Mucosa of rectum (tissue), 2 donors: Measurements from ENCODE around the gene FAM8A1.

Experiments
- H3K27ac ChIP-seq, 2 donors: one replicate each; pipeline ENCODE4 v1.7.0; 2013; ENCODE audit warnings: inconsistent platforms in 2 of 2, low read depth in 2 of 2, low read length in 2 of 2
- H3K27me3 ChIP-seq, 2 donors: one replicate each; pipeline ENCODE4 v1.7.0; 2013; ENCODE audit warnings: low read length in 2 of 2; ENCODE audit not compliant: control insufficient read depth in 2 of 2, insufficient read depth in 2 of 2
- H3K36me3 ChIP-seq, 2 donors: one replicate each; pipeline ENCODE4 v1.7.0; 2013; ENCODE audit warnings: low read length in 2 of 2; ENCODE audit not compliant: control insufficient read depth in 2 of 2, insufficient read depth in 2 of 2
- H3K4me1 ChIP-seq, 2 donors: one replicate each; pipeline ENCODE4 v1.7.0; 2013; ENCODE audit warnings: low read length in 2 of 2, mild to moderate bottlenecking in 1 of 2; ENCODE audit not compliant: control insufficient read depth in 2 of 2, insufficient read depth in 2 of 2
- H3K4me3 ChIP-seq, 2 donors: one replicate each; pipeline ENCODE4 v1.7.0; 2013; ENCODE audit warnings: low read length in 2 of 2
- H3K9ac ChIP-seq, 2 donors: one replicate each; pipeline ENCODE4 v1.7.0; 2013; ENCODE audit warnings: low read length in 2 of 2, low read depth in 1 of 2, mild to moderate bottlenecking in 1 of 2
- H3K9me3 ChIP-seq, 2 donors: one replicate each; pipeline ENCODE4 v1.7.0; 2013; ENCODE audit warnings: low read length in 2 of 2; ENCODE audit not compliant: control insufficient read depth in 2 of 2
- donor health status: healthy.
- donor health status: Normal muscosa, but diverticular disease.

FAM8A1 gene

GRCh38 chr6:17628873-17629272, 28.8 kb downstream of the FAM8A1 start:
- Histone ChIP-seq H3K4me1 (peaks cover 0 to 6% of the 10 kb centered on the region in 2 donors), H3K4me3 (no peak overlapping the region), H3K9me3 (no peaks in the 10 kb centered on the region), H3K27me3 (no peaks in the 10 kb centered on the region), H3K9ac (no peak overlapping the region), H3K27ac (no peak overlapping the region), H3K36me3 (peaks cover 34 to 36% of the 10 kb centered on the region in 2 donors)

GRCh38 chr6:17629824-17630510, 29.9 kb downstream of the FAM8A1 start:
- no peak overlapping the region for H3K9ac ChIP-seq
- no peak overlapping the region for H3K27ac ChIP-seq
- peaks cover 24 to 29% of the 10 kb centered on the region in 2 donors for H3K36me3 ChIP-seq

GRCh38 chr6:17630511-17631073, 30.5 kb downstream of the FAM8A1 start:
- Histone ChIP-seq H3K9me3 (no peaks in the 10 kb centered on the region), H3K27ac (no peak overlapping the region), H3K27me3 (no peaks in the 10 kb centered on the region), H3K36me3 (peaks cover 24 to 31% of the 10 kb centered on the region in 2 donors), H3K4me1 (peaks cover 0 to 6% of the 10 kb centered on the region in 2 donors), H3K9ac (no peak overlapping the region), H3K4me3 (no peak overlapping the region)

More at GRCh38 chr6:17629824-17630510, 29.9 kb downstream of the FAM8A1 start:
- H3K9me3 ChIP-seq = no peaks in the 10 kb centered on the region
- no peak overlapping the region for H3K4me3 ChIP-seq
- no peaks in the 10 kb centered on the region for H3K27me3 ChIP-seq
- peaks cover 0 to 6% of the 10 kb centered on the region in 2 donors for H3K4me1 ChIP-seq

GRCh38 chr6:17632934-17633333, 32.8 kb downstream of the FAM8A1 start:
- Histone ChIP-seq H3K4me3 (no peak overlapping the region), H3K27me3 (no peaks in the 10 kb centered on the region), H3K9ac (no peak overlapping the region), H3K4me1 (peaks cover 0 to 6% of the 10 kb centered on the region in 2 donors), H3K36me3 (peaks cover 26 to 30% of the 10 kb centered on the region in 2 donors), H3K9me3 (no peaks in the 10 kb centered on the region), H3K27ac (no peak overlapping the region)

- H3K36me3 ChIP-seq = peaks cover 29 to 30% of the 10 kb centered on the region in 2 donors
- H3K4me1 ChIP-seq = peaks cover 0 to 6% of the 10 kb centered on the region in 2 donors
Measured at GRCh38 chr6:17633465-17634188, 33.5 kb downstream of the FAM8A1 start.

GRCh38 chr6:17635568-17635967, 35.5 kb downstream of the FAM8A1 start:
- Histone ChIP-seq H3K27ac (no peak overlapping the region), H3K4me3 (no peak overlapping the region), H3K27me3 (no peaks in the 10 kb centered on the region), H3K4me1 (no peaks in the 10 kb centered on the region), H3K9me3 (no peaks in the 10 kb centered on the region), H3K36me3 (peaks cover 32 to 35% of the 10 kb centered on the region in 2 donors), H3K9ac (no peak overlapping the region)

More at GRCh38 chr6:17633465-17634188, 33.5 kb downstream of the FAM8A1 start:
- Histone ChIP-seq H3K9me3 (no peaks in the 10 kb centered on the region), H3K27ac (no peak overlapping the region), H3K4me3 (no peak overlapping the region), H3K27me3 (no peaks in the 10 kb centered on the region), H3K9ac (no peak overlapping the region)

- Histone ChIP-seq H3K36me3 (peaks cover 41 to 47% of the 10 kb centered on the region in 2 donors), H3K9ac (no peak overlapping the region), H3K4me3 (no peak overlapping the region), H3K4me1 (no peaks in the 10 kb centered on the region), H3K9me3 (no peaks in the 10 kb centered on the region), H3K27me3 (no peaks in the 10 kb centered on the region), H3K27ac (no peak overlapping the region)
Measured at GRCh38 chr6:17638212-17638715, 38.2 kb downstream of the FAM8A1 start.

- peaks cover 51 to 52% of the 10 kb centered on the region in 2 donors for H3K36me3 ChIP-seq
- H3K9me3 ChIP-seq = no peaks in the 10 kb centered on the region
- H3K27ac ChIP-seq = no peak overlapping the region
Measured at GRCh38 chr6:17640477-17640917, 40.4 kb downstream of the FAM8A1 start.

GRCh38 chr6:17648745-17649144, 48.6 kb downstream of the FAM8A1 start:
- Histone ChIP-seq H3K4me3 (no peak overlapping the region), H3K4me1 (peaks cover 3 to 7% of the 10 kb centered on the region in 2 donors), H3K27ac (no peak overlapping the region), H3K36me3 (peaks cover 37 to 45% of the 10 kb centered on the region in 2 donors), H3K9me3 (no peaks in the 10 kb centered on the region), H3K9ac (no peak overlapping the region), H3K27me3 (no peaks in the 10 kb centered on the region)

More at GRCh38 chr6:17640477-17640917, 40.4 kb downstream of the FAM8A1 start:
- H3K4me1 ChIP-seq = no peaks in the 10 kb centered on the region
- no peak overlapping the region for H3K9ac ChIP-seq
- no peaks in the 10 kb centered on the region for H3K27me3 ChIP-seq
- no peak overlapping the region for H3K4me3 ChIP-seq
